Gastroesophageal sphincter (tissue), 3 donors: ENCODE results near the gene PRM1.

Source experiments
- EP300 ChIP-seq: sonication (generic); formaldehyde crosslinking; IDR thresholded peaks from one replicate; pipeline ENCODE4 v1.6.1; 2017; ENCODE audit warnings: antibody characterized with exemption, mild to moderate bottlenecking
- TF ChIP-seq, protein P1 (sequence below), 4 experiments: fragments of 200-600 bp in 2 of 4; fragments of 450-650 bp in 2 of 4; sonication (generic) in 1 of 4; IDR thresholded peaks; one replicate each; pipeline ENCODE4 v1.5.1; 2017 to 2019; ENCODE audit warnings: antibody characterized with exemption in 4 of 4, mild to moderate bottlenecking in 2 of 4, moderate library complexity in 2 of 4

DNA sequence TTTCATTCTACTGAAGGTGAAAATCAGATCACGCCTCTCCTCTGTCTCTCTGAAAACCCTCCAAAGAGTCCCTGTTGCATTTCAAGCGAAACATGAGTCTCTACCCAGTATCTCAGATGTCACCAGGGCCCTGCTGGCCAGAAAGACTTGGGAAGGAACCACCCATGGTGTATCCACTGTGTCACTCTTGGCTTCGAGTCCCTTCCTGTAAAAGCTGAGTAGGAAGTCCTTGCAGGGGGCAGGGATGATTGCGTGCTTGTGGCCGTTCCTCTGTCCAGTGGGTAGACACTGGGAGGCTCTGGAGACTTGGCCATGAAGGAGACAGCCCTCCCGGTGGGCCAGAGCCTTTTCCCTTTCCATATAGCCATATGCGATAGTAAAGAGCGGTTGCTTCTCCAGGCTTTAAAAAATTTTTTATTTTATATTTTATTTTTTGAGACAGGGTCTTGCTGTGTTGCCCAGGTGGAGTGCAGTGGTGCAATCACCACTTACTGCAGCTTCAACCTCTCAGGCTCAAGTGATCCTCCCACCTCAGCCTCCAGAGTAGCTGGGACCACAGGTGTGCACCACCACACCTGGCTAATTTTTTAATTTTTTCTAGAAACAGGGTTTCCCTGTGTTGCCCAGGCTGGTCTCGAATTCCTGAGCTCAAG, 45.1 kb upstream of the PRM1 start:
- TF ChIP-seq, protein P1, sequence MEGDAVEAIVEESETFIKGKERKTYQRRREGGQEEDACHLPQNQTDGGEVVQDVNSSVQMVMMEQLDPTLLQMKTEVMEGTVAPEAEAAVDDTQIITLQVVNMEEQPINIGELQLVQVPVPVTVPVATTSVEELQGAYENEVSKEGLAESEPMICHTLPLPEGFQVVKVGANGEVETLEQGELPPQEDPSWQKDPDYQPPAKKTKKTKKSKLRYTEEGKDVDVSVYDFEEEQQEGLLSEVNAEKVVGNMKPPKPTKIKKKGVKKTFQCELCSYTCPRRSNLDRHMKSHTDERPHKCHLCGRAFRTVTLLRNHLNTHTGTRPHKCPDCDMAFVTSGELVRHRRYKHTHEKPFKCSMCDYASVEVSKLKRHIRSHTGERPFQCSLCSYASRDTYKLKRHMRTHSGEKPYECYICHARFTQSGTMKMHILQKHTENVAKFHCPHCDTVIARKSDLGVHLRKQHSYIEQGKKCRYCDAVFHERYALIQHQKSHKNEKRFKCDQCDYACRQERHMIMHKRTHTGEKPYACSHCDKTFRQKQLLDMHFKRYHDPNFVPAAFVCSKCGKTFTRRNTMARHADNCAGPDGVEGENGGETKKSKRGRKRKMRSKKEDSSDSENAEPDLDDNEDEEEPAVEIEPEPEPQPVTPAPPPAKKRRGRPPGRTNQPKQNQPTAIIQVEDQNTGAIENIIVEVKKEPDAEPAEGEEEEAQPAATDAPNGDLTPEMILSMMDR (IDR thresholded peaks at IDR 0.05): no peak
- TF ChIP-seq EP300: no peak
